ENCODE measurements around the gene SPATA32.

SPATA32 gene

DNA sequence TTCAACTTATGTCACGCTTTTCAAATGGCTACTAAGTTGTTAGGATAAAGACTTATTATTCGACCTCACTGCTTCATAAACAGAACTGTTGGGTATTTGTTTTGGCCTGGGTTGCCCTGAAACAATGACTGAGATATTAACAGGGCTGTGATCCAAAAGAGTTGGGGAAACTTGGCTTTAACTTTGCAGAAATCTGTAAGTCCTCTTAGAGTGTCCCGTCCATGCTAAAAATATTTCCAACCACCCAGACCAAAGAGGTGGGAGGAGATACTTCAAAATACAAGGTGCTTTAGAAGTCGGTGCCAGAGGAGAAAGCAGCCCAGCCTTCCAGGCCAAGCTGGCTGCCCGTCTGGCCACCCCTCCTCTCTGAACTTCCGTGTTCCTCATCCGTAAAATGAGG is 16.1 kb upstream of the SPATA32 start:
- no peak overlapping the region for H3K9ac ChIP-seq (ENCODE audit: low read length)
- no peaks in the 10 kb centered on the region for H3K9me3 ChIP-seq (ENCODE audit: control insufficient read depth, low read length)
- peaks cover 8% of the 10 kb centered on the region for H3K36me3 ChIP-seq (ENCODE audit: control insufficient read depth, insufficient read depth, low read length)
- H3K27me3 ChIP-seq (ENCODE audit: control insufficient read depth, insufficient read depth, low read length), result no peaks in the 10 kb centered on the region
- no peak overlapping the region for H3K4me3 ChIP-seq (ENCODE audit: low read length)
- H3K4me1 ChIP-seq (ENCODE audit: control insufficient read depth, insufficient read depth, low read length), result peaks cover 17% of the 10 kb centered on the region

DNA sequence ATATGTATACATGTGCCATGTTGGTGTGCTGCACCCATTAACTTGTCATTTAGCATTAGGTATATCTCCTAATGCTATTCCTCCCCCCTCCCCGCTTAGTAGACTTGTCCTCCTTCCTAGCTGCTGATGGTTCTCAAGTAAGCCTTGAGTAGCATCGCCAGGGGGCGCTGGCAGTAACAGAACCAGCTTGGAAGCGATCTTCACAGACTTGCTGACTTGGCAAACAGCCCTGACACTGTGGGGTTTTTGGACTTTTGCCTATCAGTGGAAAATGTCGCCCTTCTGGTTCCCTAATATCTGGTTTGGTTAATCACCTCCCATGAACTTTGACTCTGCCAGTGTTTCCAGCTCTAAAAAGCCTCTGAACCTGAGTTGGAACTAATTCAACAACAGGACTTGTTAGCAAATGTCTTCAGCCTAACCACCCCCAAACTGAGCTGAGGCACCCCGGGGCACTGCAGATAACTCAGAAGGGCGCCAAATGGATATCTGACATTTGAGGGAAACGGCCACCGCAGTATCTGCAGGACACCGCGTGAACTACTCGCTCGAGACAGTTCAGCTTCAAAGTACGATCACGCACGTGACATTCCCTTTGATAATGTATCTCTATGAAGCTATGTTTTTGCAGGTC is 15.4 kb upstream of the SPATA32 start:
- Histone ChIP-seq H3K4me3 (ENCODE audit: low read length) (no peak overlapping the region), H3K4me1 (ENCODE audit: control insufficient read depth, insufficient read depth, low read length) (peaks cover 17% of the 10 kb centered on the region)

DNA sequence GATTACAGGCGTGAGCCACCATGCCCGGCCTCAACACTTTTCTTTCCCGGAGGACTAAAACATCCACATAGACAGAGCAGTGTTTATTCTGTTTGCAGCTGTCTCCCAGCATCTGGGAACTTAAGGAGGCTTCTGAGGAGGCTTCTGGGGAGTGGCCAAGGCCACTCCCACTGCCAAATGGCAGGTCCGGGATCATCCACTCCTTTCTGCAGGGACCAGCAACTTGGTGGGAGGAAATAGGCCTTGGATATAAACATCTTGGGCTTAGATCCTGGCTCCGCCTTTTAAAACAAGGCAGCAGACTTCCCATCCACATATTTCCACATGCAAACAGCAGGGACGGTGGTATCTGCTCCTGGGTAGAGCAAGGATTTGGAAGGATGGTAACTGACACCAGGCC is 14.1 kb upstream of the SPATA32 start:
- no peaks in the 10 kb centered on the region for H3K9me3 ChIP-seq (ENCODE audit: control insufficient read depth, low read length)
- H3K27me3 ChIP-seq (ENCODE audit: control insufficient read depth, insufficient read depth, low read length), result no peaks in the 10 kb centered on the region
- no peak overlapping the region for H3K9ac ChIP-seq (ENCODE audit: low read length)
- H3K4me1 ChIP-seq (ENCODE audit: control insufficient read depth, insufficient read depth, low read length), result peaks cover 17% of the 10 kb centered on the region
- H3K36me3 ChIP-seq (ENCODE audit: control insufficient read depth, insufficient read depth, low read length), result peaks cover 8% of the 10 kb centered on the region
- H3K4me3 ChIP-seq (ENCODE audit: low read length), result no peak overlapping the region

More for the DNA sequence above, 15.4 kb upstream of the SPATA32 start:
- no peaks in the 10 kb centered on the region for H3K9me3 ChIP-seq (ENCODE audit: control insufficient read depth, low read length)
- no peak overlapping the region for H3K9ac ChIP-seq (ENCODE audit: low read length)
- no peaks in the 10 kb centered on the region for H3K27me3 ChIP-seq (ENCODE audit: control insufficient read depth, insufficient read depth, low read length)
- H3K36me3 ChIP-seq (ENCODE audit: control insufficient read depth, insufficient read depth, low read length), result peaks cover 8% of the 10 kb centered on the region

- Histone ChIP-seq H3K9ac (ENCODE audit: low read length) (no peak overlapping the region), H3K36me3 (ENCODE audit: control insufficient read depth, insufficient read depth, low read length) (peaks cover 24% of the 10 kb centered on the region), H3K27me3 (ENCODE audit: control insufficient read depth, insufficient read depth, low read length) (no peaks in the 10 kb centered on the region), H3K4me1 (ENCODE audit: control insufficient read depth, insufficient read depth, low read length) (peaks cover 17% of the 10 kb centered on the region), H3K9me3 (ENCODE audit: control insufficient read depth, low read length) (no peaks in the 10 kb centered on the region), H3K4me3 (ENCODE audit: low read length) (no peak overlapping the region)
These were observed 12.1 kb upstream of the SPATA32 start for GRCh38 chr17:45274033-45274432.

GRCh38 chr17:45273551-45273957 is 11.7 kb upstream of the SPATA32 start:
- Histone ChIP-seq H3K4me1 (ENCODE audit: control insufficient read depth, insufficient read depth, low read length) (peaks cover 13% of the 10 kb centered on the region), H3K9me3 (ENCODE audit: control insufficient read depth, low read length) (no peaks in the 10 kb centered on the region), H3K27me3 (ENCODE audit: control insufficient read depth, insufficient read depth, low read length) (no peaks in the 10 kb centered on the region), H3K4me3 (ENCODE audit: low read length) (no peak overlapping the region), H3K9ac (ENCODE audit: low read length) (no peak overlapping the region), H3K36me3 (ENCODE audit: control insufficient read depth, insufficient read depth, low read length) (peaks cover 24% of the 10 kb centered on the region)

DNA sequence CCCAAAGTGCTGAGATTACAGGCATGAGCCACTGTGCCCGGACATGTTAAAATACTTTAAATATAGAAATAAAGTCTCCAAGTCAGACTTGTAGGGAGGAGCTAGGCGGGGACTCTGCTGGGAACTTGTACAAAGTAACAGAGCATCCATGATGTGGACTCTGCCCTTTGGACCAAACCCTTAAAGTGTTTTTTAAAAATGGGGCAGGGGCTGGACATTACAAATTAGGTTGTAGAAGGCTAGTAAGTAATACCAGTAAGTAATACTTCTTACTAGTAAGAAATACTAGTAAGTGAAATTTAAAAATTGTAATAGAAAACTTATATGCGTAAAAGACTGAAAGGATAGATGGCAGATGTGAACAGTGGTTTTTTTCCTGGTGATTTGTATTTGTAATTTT is 9.7 kb upstream of the SPATA32 start:
- no peak overlapping the region for H3K4me3 ChIP-seq (ENCODE audit: low read length)
- H3K4me1 ChIP-seq (ENCODE audit: control insufficient read depth, insufficient read depth, low read length), result no peaks in the 10 kb centered on the region
- peaks cover 39% of the 10 kb centered on the region for H3K36me3 ChIP-seq (ENCODE audit: control insufficient read depth, insufficient read depth, low read length)
- H3K9me3 ChIP-seq (ENCODE audit: control insufficient read depth, low read length), result no peaks in the 10 kb centered on the region
- no peak overlapping the region for H3K9ac ChIP-seq (ENCODE audit: low read length)
- H3K27me3 ChIP-seq (ENCODE audit: control insufficient read depth, insufficient read depth, low read length), result no peaks in the 10 kb centered on the region

GRCh38 chr17:45270828-45271418 is 9.0 kb upstream of the SPATA32 start:
- no peak overlapping the region for H3K9ac ChIP-seq (ENCODE audit: low read length)
- H3K36me3 ChIP-seq (ENCODE audit: control insufficient read depth, insufficient read depth, low read length), result peaks cover 44% of the 10 kb centered on the region
- H3K9me3 ChIP-seq (ENCODE audit: control insufficient read depth, low read length), result no peaks in the 10 kb centered on the region
- peaks cover 2% of the 10 kb centered on the region for H3K4me1 ChIP-seq (ENCODE audit: control insufficient read depth, insufficient read depth, low read length)
- no peak overlapping the region for H3K4me3 ChIP-seq (ENCODE audit: low read length)
- no peaks in the 10 kb centered on the region for H3K27me3 ChIP-seq (ENCODE audit: control insufficient read depth, insufficient read depth, low read length)

DNA sequence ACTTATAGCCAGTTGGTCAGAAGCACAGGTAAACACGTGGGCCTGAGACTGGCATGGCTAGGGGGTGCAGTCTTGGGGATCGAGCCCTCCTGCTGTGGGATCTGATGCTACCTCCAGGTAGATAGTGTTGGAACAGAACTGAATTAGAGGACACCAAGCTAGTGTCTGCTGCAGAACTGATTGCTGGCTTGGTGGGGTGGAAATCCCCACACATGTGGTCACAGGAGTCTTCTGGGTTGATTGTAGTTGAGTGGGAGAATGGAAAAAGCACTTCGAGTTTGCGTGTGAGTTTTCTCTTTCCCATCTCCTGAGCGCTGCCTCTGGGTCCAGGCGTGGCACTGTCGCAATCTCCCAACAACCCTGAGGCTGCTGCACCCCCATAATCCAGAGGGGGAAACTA is 8.0 kb upstream of the SPATA32 start:
- no peak overlapping the region for H3K4me3 ChIP-seq (ENCODE audit: low read length)
- no peaks in the 10 kb centered on the region for H3K27me3 ChIP-seq (ENCODE audit: control insufficient read depth, insufficient read depth, low read length)
- H3K36me3 ChIP-seq (ENCODE audit: control insufficient read depth, insufficient read depth, low read length), result peaks cover 46% of the 10 kb centered on the region
- no peaks in the 10 kb centered on the region for H3K9me3 ChIP-seq (ENCODE audit: control insufficient read depth, low read length)
- peaks cover 6% of the 10 kb centered on the region for H3K4me1 ChIP-seq (ENCODE audit: control insufficient read depth, insufficient read depth, low read length)
- H3K9ac ChIP-seq (ENCODE audit: low read length), result no peak overlapping the region

DNA sequence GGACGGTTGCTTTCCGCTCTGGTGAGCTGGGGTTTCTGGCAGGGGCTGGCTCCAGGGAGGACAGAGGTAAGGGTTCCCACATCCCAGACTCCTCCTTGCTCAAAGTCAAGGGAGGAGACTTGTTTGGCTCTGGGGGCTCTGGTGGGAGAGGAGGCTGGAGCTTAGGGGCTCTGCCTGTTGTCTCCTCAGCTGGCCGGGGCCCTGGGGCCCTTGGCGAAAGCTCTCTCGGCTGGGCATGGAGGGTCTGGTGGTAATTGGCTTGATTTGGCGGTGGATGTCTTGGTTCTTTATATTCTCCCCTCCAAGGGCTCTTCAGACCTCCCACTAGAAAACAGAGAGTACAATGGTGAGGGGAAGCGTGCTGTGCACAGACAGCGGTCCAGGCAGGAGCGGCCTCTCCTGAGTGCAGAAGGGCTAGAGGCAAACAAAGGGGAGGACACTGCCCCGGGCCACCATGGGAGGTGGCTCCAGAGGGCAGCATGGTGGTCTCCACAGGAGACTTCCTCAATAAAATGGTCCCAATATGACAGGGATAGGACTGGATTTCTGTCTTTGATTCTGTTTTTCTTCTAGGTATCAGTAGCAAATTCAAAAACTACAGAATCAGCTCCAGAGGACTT is 5.7 kb upstream of the SPATA32 start:
- H3K9me3 ChIP-seq (ENCODE audit: control insufficient read depth, low read length), result no peaks in the 10 kb centered on the region
- no peak overlapping the region for H3K4me3 ChIP-seq (ENCODE audit: low read length)
- no peaks in the 10 kb centered on the region for H3K27me3 ChIP-seq (ENCODE audit: control insufficient read depth, insufficient read depth, low read length)
- H3K36me3 ChIP-seq (ENCODE audit: control insufficient read depth, insufficient read depth, low read length), result peaks cover 48% of the 10 kb centered on the region
- no peak overlapping the region for H3K9ac ChIP-seq (ENCODE audit: low read length)
- peaks cover 12% of the 10 kb centered on the region for H3K4me1 ChIP-seq (ENCODE audit: control insufficient read depth, insufficient read depth, low read length)

DNA sequence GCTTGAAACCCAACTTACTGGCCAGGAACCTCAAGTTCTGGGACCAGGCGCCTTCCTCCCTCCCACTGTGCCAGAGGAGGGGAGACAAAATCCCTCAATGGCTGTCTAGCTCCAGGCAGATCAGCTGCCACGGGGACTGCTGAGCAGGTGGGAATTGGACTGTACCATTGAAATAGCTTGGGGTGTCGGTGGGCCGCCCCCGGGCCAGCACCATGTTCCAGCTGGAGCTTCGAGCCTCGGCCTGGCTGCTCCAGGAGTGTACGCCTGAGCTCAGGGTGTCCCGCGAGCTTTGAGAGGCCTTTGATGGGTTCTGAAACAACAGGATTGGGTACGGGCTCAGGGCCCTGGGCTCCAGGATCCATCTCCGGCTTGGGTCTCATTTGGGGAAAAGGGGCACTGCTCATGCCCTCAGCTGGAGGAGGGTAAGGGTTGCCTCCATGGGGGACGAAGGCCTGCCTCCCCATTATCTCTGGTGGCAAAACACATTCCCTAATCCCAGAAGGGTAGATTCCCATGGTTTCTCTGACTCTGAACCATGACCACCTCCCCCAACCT is 4.6 kb upstream of the SPATA32 start:
- Histone ChIP-seq H3K4me1 (ENCODE audit: control insufficient read depth, insufficient read depth, low read length) (peaks cover 19% of the 10 kb centered on the region), H3K4me3 (ENCODE audit: low read length) (no peak overlapping the region), H3K36me3 (ENCODE audit: control insufficient read depth, insufficient read depth, low read length) (peaks cover 48% of the 10 kb centered on the region), H3K9ac (ENCODE audit: low read length) (no peak overlapping the region), H3K9me3 (ENCODE audit: control insufficient read depth, low read length) (no peaks in the 10 kb centered on the region), H3K27me3 (ENCODE audit: control insufficient read depth, insufficient read depth, low read length) (no peaks in the 10 kb centered on the region)

- Histone ChIP-seq H3K4me1 (ENCODE audit: control insufficient read depth, insufficient read depth, low read length) (peaks cover 23% of the 10 kb centered on the region), H3K4me3 (ENCODE audit: low read length) (no peak overlapping the region), H3K9me3 (ENCODE audit: control insufficient read depth, low read length) (no peaks in the 10 kb centered on the region), H3K9ac (ENCODE audit: low read length) (no peak overlapping the region), H3K36me3 (ENCODE audit: control insufficient read depth, insufficient read depth, low read length) (peaks cover 47% of the 10 kb centered on the region), H3K27me3 (ENCODE audit: control insufficient read depth, insufficient read depth, low read length) (no peaks in the 10 kb centered on the region)
These were observed 3.9 kb upstream of the SPATA32 start for GRCh38 chr17:45265821-45266220.

- Histone ChIP-seq H3K27me3 (ENCODE audit: control insufficient read depth, insufficient read depth, low read length) (no peaks in the 10 kb centered on the region), H3K9ac (ENCODE audit: low read length) (no peak overlapping the region), H3K4me3 (ENCODE audit: low read length) (no peak overlapping the region), H3K36me3 (ENCODE audit: control insufficient read depth, insufficient read depth, low read length) (peaks cover 39% of the 10 kb centered on the region), H3K4me1 (ENCODE audit: control insufficient read depth, insufficient read depth, low read length) (peaks cover 23% of the 10 kb centered on the region), H3K9me3 (ENCODE audit: control insufficient read depth, low read length) (no peaks in the 10 kb centered on the region)
These were observed 3.1 kb upstream of the SPATA32 start for GRCh38 chr17:45264988-45265387.
